GF-D8 (cell line): Measurements from ENCODE around the gene SLC2A14.
A peak's percentile ranks its signal among the peaks of the same experiment; 100 is the strongest.
"Not testable (repeated sequence)": the region's sequence is repeated elsewhere in the genome, so short reads cannot be mapped to it uniquely, and the experiment has no call there.

Experiments used
- DNase-seq: peaks from one replicate; lab custom pipeline; 2025; lab: John Stamatoyannopoulos, UW

The SLC2A14 gene

DNA sequence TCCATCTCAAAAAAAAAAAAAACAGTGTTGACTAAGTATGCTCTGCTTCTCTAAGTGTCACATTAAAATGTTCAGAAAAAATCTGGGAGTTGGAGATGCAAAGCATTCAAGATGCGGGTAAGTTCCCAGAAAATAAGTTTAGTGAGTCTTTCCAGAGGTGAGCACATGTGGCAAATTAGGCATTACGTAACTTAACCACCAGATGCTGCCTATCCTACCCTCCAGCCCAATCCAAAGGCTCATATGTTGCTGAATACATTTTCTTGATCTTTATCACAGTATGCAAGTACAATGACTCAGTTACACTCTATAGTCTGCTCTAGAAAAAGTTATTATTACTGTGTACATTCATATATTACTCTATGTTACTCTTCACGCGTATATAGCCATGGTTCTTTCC, 3.6 kb downstream of the SLC2A14 start:
- DNase-seq: no peak

DNA sequence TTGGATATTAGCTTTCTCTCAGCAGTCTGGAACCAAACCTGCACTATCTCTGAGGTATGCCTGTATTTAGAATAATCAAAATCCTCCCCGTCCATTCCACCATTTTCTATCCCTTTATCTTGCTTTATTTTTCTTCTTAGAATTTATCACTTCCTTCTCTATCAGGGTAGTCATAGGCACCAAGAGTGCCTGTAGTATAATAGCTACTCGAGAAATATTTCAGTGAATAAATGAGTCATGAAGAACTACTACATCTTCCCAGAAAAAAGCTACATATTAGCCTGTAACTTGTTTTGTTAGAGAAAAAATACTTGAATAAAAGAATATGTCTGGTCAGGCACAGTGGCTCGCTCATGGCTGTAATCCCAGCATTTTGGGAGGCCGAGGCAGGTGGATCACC, 4.3 kb downstream of the SLC2A14 start:
- no peak for DNase-seq

DNA sequence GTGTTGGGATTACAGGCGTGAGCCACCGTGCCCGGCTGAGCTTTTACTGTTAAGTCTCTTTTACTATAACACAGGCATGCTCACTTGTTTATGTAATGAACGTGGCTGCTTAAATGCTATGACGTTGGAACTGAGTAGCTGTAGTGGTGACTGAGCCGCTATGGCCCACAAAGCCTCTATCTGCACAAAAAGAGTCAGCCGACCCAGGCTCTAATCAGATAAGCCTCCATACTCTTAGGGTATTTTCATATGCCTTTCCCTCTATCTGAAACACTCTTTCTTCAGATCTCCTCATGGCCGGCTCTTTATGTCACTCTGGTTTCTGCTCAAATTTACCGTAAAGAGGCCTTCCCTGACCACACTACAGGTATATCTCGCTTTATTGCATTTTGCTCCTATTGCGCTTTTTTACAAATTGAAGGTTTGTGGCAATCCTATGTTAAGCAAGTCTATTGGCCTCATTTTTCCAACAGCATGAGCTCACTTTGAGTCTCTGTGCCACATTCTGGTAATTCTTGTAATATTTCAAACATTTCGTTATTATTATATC, 8.0 kb downstream of the SLC2A14 start:
- DNase-seq: no peak

DNA sequence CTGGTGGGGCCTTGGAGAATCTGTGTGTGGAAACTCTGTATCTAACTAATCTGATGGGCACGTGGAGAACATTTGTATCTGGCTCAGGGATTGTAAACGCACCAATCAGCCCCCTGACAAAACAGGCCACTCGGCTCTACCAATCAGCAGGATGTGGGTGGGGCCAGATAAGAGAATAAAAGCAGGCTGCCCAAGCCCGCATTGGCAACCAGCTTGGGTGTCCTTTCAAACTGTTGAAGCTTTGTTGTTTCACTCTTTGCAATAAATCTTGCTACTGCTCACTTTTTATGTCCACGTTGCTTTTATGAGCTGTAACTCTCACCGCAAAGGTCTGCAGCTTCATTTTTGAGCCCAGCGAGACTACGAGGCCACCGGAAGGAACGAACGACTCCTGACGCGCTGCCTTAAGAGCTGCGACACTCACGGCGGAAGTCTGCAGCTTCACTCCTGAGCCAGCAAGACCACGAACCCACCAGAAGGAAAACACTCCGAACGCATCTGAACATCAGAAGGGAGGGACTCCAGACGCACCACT, 9.8 kb downstream of the SLC2A14 start:
- not testable (repeated sequence) for DNase-seq

DNA sequence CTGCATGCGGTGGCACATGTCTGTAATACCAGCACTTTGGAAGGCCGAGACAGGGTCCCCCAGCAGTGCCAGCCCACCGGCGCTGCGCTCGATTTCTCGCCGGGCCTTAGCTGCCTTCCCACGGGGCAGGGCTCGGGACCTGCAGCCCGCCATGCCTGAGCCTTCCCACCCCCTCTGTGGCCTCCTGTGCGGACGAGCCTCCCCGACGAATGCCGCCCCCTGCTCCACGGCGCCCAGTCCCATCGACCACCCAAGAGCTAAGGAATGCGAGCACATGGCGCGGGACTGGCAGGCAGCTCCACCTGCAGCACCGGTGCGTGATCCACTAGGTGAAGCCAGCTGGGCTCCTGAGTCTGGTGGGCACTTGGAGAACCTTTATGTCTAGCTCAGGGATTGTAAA, 10.4 kb downstream of the SLC2A14 start:
- DNase-seq: not testable (repeated sequence)

DNA sequence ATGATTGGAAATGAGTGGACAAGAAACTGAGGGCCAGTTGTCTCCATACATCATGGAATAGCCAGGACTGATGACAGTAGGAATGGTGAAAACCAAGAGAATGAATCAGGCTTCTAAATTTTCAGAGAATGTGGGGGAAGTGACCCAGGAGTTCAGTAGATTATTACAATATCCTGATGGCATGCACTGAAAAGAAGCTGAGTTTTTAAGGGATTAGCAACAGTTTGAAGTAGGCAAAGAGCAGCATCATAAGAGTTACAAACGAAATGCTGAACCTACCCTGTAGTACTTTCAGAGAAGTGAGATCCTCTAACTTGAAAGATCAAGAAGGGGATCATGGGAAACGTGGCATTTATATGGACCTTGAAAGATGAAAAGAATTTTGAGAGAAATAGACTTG, 13.2 kb downstream of the SLC2A14 start:
- DNase-seq: no peak

DNA sequence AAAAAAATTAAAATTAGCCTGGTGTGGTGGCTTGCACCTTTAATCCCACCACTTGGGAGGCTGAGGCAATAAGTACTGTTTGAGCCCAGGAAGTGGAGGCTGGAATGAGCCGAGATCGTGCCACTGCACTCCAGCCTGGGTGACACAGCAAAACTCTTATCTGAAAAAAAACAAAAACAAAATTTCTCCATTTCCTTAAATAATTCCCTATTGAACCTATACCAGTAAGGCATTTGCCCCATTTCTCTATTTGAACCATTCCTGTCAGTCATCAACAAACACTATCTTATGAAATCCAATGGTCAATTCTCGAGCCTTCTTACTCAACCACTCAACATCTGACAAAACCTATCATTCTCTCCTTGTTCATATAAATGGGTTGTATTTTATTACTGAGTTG, 14.7 kb downstream of the SLC2A14 start:
- no peak for DNase-seq

DNA sequence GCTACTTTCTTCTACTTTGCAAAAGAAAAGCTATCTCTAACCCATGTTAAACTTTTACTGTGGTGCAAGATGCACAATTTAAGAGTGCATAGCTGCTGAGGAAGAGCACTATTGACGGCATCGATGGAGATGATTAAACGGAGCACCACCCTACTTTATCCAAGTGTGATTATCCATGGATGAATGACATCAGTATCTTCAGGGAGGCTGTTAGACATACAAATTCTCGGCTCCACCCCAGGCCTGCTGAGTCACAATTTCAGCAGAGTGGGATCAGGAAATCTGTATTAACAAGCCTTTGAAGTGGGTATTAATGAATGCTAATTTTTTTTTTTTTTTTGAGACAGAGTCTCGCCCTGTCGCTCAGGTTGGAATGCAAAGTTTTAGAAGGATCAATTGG, 16.2 kb downstream of the SLC2A14 start:
- DNase-seq: no peak

DNA sequence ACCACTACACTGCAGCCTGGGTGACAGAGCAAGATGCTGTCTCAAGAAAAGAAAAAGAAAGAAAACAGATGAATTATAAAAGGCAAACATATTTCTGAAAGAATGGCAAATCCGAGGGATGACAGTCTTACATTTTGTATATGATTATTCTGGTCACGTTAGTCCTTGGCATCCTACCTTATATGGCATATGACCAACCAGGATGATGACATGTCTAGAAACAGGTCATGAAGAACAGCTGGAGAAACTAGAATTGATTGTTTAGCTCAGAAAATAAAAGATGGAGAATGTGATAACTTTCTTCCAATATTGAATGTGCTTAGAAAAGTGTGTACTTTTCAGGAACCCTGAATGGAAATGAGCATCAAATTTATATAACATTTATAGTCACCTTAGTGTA, 19.2 kb downstream of the SLC2A14 start:
- DNase-seq: no peak

DNA sequence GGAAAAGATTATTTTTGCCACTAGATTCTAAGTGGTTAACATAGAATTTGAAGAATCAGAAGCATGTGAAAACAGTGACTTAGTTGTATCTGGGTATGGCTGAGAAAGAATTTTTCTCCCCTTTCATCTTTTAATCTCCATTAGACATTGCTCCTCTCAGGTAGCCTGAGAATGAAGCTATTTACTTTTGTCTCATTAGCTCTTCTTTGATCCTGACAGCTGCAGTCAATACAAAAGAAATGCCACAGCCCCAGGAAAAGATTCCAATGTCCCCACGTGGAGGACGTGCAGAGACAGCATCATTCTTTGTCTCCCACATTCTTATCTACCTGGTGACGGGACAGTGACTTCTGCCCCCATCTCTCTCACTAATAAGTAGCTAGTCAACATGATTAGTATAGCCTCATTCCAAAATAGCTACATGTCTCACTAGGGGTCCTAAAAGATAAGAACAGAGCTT, 21.1 kb downstream of the SLC2A14 start:
- not testable (repeated sequence) for DNase-seq

DNA sequence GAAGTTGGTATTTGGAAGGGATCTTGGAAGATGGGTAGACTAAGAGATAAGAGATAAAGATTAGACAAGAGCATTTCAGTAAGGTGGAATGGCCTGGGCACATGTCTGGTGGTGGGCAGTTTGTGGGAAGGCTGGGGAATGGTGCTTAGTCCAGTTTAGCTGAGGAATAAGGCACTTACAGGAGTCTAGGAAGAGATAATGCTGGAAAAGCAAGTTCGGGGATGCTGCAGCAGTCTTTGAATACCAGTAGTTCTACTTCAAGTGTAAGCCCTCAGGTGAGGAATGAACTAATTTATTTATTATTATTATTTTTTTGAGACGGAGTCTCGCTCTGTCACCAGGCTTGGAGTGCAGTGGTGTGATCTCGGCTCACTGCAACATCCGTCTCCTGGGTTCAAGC, 22.6 kb downstream of the SLC2A14 start:
- not testable (repeated sequence) for DNase-seq

DNA sequence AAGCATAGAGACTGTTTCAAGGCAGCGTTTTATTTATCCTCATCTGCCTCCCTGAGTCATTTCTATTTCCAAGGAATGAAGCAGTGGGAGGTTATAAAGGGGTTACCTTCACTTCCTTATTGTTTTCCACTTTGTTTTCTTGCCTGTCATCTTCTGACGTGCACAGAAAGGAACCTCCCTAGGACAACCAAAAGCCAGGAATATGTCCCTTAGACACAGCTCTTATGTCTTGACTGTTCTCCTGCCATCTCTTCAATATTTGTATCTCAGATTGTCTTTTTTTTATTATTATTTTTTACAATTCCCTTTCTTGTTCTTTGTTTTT, 24.7 kb downstream of the SLC2A14 start:
- not testable (repeated sequence) for DNase-seq

DNA sequence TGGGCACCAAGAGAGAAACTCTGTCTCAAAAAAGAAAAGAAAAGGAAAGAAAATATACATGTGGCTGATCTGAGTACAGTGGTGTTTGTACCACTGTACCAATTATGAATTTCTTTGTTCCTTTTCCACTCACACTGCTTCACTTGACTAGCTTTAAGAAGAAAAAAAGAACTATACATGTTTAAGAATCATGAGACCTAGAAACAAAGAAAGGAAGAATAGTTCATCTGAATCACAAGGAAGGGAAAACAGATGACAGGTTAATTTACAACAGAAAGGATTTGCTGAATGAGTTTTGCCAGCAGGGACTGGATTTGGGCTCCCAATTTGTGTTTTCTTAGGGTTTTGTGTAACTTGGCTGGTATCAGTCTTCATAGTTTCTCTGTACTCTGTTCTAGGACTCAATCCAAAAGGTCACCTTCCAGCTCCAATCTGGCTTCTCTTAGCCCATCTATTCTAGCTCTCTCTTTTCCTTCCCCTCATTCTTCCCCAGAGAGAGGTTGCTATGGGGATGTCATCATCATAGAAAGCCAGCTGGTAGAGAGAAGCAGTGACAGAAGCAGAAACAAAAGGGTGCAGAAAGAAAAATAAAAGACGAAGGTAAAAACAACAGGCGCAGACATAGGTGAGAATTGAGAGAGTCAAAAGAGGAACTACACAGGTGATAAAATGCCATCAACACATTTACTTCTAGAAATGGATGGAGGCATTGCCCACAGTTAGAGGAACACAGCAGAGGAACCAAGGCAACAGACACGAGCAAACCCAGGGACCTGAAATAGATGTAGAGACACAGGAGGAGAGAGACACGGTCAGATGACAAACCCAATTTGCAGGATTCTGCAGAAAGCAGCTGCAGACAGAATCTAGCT, 25.3 kb downstream of the SLC2A14 start:
- DNase-seq: not testable (repeated sequence)

DNA sequence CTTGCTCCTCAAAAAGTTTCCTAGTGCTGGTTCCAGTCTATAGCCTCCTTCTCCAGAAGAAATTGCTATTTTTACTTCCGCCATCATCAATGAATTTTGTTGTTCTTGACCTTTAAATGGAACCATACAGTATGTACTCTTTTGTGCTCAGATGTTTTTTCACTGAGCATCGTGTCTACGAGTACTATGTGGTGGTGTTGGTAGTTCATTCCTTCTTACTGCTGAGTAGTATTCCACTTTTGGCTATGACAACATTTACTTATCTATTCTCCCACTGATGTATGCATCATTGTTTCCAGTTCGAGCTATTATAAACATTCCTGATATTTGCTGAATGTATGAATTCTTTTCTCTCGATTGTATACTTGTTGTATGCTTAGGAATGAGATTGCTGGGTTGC, 28.6 kb downstream of the SLC2A14 start:
- DNase-seq: no peak

DNA sequence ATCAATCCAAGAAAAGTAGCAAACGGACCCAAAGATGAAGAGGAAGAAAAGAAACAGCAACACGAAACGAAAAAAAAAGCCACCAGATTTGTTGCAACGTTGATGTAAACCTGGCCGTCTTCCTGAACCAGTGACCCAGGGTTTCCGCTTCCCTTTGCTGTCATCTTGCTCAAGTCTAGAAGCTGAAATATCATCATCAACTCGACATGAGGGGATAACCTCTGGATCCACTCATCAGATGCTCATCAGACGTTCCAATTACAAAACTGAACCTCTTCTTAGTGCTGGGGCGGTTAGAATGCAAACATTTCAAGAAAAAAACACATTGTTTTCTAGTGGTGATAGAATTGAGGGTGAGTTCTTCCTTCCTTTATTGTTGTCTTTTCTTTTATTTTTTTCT, 29.1 kb downstream of the SLC2A14 start:
- DNase-seq: peak; percentile 13

DNA sequence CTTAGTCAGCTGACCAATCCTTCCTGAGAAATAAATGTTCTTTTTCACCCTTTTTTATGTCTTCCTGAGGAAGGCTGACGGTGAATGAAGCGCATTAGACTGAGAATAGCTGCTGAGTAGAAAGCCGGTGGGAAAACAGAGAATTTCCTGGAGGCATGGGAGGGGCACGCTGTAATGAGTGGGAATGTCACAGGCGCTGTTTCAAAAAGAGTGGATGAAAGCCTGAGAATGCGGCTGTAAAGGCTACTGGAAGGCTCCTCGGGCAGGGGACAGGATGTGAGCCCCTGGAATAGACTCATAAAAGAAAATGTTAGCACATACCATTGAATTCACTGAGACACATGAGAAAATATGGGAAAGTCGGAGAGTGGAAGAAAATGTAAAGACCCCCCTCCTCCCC, 29.6 kb downstream of the SLC2A14 start:
- not testable (repeated sequence) for DNase-seq

DNA sequence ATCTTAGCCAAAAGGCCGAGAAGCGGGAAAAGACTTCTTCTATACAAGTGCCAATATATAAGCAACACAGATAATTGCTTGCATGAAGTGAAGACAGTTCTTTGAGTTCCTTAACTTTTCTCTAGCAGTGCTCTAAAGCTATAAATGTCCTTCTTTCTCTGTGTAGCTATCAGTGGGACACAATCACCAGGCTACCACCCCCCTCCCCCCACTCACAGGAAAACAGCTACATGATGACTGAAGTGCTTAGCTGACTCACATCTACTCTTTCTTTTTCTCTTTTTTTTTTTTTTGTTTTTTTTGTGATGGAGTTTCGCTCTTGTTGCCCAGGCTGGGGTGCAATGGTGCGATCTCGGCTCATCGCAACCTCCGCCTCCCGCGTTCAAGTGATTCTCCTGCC, 30.3 kb downstream of the SLC2A14 start:
- DNase-seq: not testable (repeated sequence)

DNA sequence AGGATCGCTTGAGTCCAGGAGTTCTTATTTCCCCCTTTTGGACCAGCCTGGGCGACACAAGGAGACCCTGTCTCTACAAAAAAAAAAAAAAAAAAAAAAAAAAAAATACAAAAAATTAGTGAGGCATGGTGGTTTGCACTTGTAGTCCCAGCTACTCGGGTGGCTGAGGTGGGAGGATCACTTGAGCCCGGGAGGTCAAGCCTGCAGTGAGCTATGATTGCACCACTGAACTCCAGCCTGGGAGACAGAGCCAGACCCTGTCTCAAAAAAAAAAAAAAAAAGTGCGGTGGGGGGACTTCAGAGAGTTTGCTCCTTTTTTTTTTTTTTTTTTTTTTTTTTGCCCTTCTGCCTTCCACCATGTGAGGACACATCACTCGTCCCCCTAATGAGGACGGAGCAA, 32.9 kb downstream of the SLC2A14 start:
- DNase-seq: not testable (repeated sequence)

DNA sequence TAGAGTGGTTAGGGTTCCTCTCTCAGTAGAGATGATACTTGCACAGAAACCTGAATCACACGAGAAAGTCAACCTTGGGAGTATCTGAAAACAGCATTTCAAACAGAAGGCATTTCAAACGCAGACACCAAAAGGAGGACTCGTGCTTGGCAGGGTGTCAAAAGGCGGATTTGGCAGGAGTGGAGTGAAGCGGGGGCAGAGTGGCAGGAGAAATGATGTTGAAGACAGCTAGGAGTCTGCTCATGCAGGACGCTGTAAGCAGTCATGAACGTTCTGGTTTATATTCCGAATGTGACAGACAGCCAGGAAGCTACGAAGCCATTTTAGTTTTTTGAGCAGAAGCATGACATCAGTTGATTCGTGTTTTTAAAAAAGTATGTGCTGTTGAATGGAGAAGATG, 33.5 kb downstream of the SLC2A14 start:
- not testable (repeated sequence) for DNase-seq

DNA sequence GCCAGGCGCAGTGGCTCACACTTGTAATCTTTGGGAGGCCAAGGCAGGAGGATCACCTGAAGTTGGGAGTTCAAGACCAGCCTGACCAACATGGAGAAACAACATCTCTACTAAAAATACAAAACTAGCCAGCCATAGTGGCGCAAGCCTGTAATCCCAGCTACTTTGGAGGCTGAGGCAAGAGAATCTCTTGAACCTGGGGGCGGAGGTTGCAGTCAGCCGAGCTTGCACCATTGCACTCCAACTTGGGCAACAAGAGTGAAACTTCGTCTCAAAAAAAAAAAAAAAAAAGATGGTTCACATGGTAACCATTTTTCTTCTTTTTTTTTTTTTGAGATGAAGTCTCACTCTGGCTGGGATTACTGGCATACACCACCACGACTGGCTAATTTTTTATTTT, 35.3 kb downstream of the SLC2A14 start:
- no peak for DNase-seq

DNA sequence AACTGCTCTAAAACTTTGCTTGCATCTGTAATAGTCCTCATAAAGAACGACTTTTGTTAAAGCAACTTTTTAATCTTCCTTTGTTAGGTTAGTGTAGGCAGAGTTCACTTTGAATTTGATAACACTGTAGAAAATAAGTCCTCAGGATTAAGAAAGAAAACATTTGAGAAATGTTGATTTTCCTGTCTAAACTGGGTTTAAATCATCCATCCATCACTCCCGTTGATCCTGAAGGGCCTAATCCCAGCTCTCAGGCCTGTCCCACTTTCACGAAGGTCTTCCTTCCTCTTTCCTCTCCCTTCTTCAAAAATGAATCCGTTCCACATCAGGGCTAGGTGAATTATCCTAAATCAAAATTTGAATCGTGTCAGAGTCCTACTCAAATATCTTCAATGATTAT, 36.9 kb downstream of the SLC2A14 start:
- no peak for DNase-seq

DNA sequence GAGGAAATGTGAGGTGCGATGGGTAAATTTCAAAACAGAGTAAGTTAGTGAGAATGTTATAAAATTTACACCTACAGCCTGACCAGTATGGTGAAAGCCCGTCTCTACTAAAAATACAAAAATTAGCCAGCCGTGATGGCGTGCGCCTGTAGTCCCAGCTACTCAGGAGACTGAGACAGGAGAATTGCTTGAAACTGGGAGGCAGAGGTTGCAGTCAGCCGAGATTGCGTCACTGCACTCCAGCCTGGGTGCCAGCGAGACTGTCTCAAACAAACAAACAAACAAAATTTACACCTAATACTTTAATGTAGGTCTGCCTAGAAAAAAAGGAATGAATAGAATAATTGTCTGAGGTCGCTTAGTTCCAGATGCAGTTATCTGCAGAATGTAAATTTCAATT, 37.6 kb downstream of the SLC2A14 start:
- no peak for DNase-seq

DNA sequence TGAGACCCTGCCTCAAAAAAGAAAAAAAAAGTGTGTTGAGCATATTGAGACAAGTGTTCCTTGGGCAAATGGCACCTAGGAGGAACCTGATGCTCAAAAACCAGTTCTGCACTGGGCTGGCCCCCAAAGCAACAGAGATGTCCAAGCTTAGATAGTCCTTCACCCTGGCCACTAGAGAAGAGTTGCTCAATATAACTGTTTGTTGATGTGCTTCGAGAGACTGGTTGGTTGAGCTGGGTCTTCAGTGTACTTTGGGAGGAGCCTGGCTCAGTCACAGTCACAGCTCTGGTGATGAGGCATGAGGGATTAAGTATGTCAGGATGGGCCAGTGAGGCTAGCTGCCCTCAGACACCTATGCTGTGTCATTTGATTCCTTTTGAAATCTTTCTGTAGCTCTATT, 38.0 kb downstream of the SLC2A14 start:
- DNase-seq: no peak

DNA sequence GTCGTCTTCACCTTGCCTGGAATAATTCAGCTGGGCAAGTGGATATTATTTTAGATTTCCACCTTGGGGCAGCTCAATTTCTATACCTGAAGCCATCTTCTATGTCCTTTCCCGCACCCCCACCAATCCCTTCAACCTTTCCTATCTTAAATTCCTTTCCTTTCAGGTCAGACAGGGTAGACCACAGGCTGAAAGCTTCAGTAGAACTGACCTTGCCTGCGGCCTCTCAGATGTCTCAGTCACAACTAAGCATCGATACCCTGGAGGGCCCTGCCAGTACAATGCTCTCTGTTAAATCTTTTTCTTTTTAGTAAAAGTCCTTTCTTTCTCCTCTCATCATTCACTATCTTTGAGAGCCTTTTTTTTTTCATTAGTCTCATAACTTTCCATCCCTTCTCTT, 38.9 kb downstream of the SLC2A14 start:
- DNase-seq: no peak
